Measurements from ENCODE around the gene FOXP1. TPM values are rescaled to one million over a fixed set of nuclear protein-coding genes. Genes with fewer than 3 reads are reported as not detected.
A peak's percentile ranks its signal among the peaks of the same experiment; 100 is the strongest.

Gene FOXP1
- total RNA-seq, 2 experiments from 2014 or later, result 108 to 153 TPM

DNA sequence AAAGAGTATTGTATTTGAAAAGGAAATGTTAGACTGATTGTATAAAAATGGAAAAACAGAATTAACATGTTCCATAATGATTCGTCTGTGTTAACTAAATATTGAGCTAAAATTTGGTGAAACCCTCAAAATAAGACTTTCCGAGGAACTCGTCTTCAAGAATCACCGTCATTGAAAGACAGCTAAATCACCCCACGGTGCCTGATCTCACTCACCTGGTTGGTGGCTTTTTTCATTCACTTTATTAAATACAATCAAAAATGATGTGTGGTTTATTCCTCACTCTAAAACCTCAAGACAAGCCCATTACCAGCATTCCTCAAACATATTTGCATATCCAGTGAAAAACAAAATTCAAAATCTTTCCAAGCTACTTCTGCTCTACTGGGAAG, 153.9 kb downstream of the FOXP1 start:
- H3K27ac Mint-ChIP-seq, result peak overlapping the region; percentile 76

DNA sequence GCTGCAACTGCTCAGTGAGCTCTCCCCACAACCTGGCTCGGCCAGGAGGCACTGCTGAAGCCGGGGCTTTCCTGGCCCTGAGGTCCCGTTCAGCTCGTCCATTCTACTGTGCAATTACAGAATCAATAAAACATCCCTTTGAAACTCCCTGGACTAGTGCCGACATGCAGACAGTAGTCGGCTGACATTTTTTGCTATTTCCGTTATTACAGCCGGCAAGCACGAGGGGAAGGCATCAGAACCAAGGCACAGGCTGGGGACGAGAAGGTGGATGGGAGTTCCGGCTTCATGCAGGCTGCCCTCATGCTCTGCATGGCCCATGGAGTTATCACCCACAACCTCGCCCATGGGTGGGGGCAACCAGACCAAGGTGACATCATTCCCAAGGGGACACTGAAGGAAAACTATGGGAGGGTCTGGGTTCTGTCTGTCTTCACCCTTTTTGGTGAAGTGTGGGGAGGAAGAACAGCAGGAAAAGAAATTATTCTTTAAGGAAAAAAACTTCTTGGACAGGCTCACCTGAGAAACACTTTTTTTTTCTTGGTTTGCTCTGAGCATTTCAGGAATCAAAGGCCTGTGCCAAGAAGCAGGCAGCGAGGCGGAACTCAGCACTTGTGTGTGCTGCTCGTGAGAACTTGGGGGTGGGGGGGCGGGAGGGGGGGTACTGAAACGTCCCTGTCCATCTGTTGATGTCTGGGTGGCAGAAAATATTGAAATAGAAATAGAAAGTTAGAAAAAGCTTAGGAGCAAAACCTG, 154.5 kb downstream of the FOXP1 start:
- Mint-ChIP-seq H3K27me3 (no peaks in the 10 kb centered on the region), H3K9me3 (ENCODE audit: low read depth) (no peaks in the 10 kb centered on the region), H3K27ac (peak overlapping the region; percentile 76), H3K4me3 (peak overlapping the region; percentile 38), H3K4me1 (peaks cover 96% of the 10 kb centered on the region), H3K36me3 (ENCODE audit: low read depth) (peaks cover 24% of the 10 kb centered on the region)
- DNase-seq (no peak), ATAC-seq (no peak)
- CTCF ChIA-PET, result interaction anchor here (0.6 to 1.8 kb wide), 5 partner anchors 9 to 121 kb away, joined by 3 to 5 read pairs (median 4); no protein-coding TSS in a partner anchor
- intact Hi-C loops (cut with DNase I, micrococcal nuclease), result no loop called here
- POLR2A ChIA-PET, result interaction anchor here (0.9 to 1.3 kb wide), 3 partner anchors 10 to 153 kb away, joined by 3 to 13 read pairs (median 4); no protein-coding TSS in a partner anchor

More for the DNA sequence above, 153.9 kb downstream of the FOXP1 start:
- ATAC-seq (no peak), DNase-seq (no peak)
- H3K9me3 Mint-ChIP-seq (ENCODE audit: low read depth), result no peaks in the 10 kb centered on the region
- ChIA-PET CTCF (interaction anchor here (0.6 to 1.8 kb wide), 6 partner anchors 8 to 339 kb away, joined by 3 to 5 read pairs (median 3); no protein-coding TSS in a partner anchor), POLR2A (interaction anchor here (0.9 to 1.3 kb wide), 3 partner anchors 9 to 152 kb away, joined by 3 to 13 read pairs (median 4); no protein-coding TSS in a partner anchor)
- peak overlapping the region; percentile 38 for H3K4me3 Mint-ChIP-seq
- H3K36me3 Mint-ChIP-seq (ENCODE audit: low read depth), result peaks cover 21% of the 10 kb centered on the region
- intact Hi-C loops (cut with DNase I, micrococcal nuclease), result no loop called here
- no peaks in the 10 kb centered on the region for H3K27me3 Mint-ChIP-seq
- H3K4me1 Mint-ChIP-seq, result peaks cover 94% of the 10 kb centered on the region

DNA sequence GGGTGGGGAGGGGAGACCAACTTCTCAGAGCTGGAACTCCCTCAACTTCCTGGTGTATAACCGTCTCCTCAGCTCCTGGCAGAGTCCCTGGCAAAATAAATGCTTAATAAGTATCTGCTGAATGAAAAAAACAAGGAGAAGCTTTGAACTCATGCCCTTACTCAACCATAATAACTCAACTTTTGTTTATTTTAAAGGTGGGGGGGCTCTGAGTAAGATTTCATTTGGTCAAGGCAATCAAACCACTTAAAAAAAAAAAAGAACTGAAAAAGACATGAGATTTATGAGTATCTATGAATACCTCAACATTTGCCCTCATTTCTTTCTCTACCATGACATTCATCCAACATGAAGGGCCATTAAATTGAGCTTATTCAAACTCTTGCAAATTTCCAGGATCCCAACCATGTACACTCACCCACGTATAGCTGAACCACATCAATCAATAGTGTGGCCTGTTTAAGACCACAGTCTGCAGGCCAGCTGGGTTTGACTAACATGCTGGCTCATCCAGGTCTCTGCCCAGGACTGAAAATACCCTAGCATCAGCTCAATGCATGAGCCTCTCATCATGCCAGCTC, 157.9 kb downstream of the FOXP1 start:
- CTCF ChIA-PET, result interaction anchor here (0.6 to 1.4 kb wide), 7 partner anchors 14 to 364 kb away, joined by 3 to 6 read pairs (median 3); no protein-coding TSS in a partner anchor
- Mint-ChIP-seq H3K27ac (peak overlapping the region; percentile 7), H3K36me3 (ENCODE audit: low read depth) (peaks cover 23% of the 10 kb centered on the region), H3K27me3 (no peaks in the 10 kb centered on the region), H3K9me3 (ENCODE audit: low read depth) (no peaks in the 10 kb centered on the region), H3K4me3 (no peak overlapping the region), H3K4me1 (peaks cover 95% of the 10 kb centered on the region)
- no peak for ATAC-seq
- POLR2A ChIA-PET, result interaction anchor here (0.6 to 1.0 kb wide), 2 partner anchors 35 to 51 kb away, joined by 3 to 9 read pairs; no protein-coding TSS in a partner anchor
- peak; percentile 50 for DNase-seq
- intact Hi-C loops (cut with DNase I, micrococcal nuclease), result no loop called here

DNA sequence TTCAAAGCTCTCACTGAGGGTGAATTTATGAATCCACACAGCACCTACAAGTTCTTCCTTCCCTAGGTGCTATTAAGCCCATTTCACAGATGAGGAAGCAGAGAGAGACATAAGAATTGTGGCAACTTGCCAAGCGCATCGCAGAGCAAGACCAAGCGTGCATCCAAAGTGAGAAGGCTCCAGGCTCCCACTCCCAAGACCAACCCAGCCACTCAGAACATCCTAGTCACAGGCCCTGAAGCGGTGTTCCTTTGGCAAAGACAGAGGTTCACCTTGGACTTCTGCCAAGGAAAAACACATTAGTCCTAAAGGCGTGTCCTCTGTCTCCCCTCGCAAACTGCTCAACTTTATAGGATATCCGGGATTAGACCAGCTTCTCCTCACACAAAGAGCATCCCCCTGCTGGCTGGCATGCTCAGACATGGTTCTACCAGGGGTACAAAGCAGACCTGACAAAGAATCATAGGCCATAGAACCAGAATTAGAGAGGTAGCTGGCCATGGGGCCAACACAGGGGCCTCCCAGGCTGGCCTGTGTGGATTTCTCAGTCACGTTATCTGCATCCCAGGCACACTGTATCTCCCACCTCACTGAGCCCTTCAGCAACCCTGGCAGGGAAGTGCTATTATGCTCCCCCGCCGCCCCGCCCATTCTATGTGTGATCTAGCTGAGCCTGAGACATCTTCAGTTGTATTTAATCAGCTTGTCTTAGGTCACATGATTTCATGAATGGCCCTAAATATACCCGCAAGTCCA, 160.2 kb downstream of the FOXP1 start:
- H3K27me3 Mint-ChIP-seq, result no peaks in the 10 kb centered on the region
- intact Hi-C loops (cut with DNase I, micrococcal nuclease), result loop anchor here (2.0 to 5.0 kb wide), 4 partner anchors 31 to 159 kb away; partner anchors contain the start of gene FOXP1 (in 1 of the 2)
- no peaks in the 10 kb centered on the region for H3K9me3 Mint-ChIP-seq (ENCODE audit: low read depth)
- DNase-seq (no peak), ATAC-seq (no peak)
- CTCF ChIA-PET, result interaction anchor here (1.0 to 1.6 kb wide), 4 partner anchors 22 to 162 kb away, joined by 3 read pairs; no protein-coding TSS in a partner anchor
- POLR2A ChIA-PET, result no interaction called here
- peak overlapping the region; percentile 92 for H3K27ac Mint-ChIP-seq
- peaks cover 25% of the 10 kb centered on the region for H3K36me3 Mint-ChIP-seq (ENCODE audit: low read depth)
- peaks cover 94% of the 10 kb centered on the region for H3K4me1 Mint-ChIP-seq
- no peak overlapping the region for H3K4me3 Mint-ChIP-seq

DNA sequence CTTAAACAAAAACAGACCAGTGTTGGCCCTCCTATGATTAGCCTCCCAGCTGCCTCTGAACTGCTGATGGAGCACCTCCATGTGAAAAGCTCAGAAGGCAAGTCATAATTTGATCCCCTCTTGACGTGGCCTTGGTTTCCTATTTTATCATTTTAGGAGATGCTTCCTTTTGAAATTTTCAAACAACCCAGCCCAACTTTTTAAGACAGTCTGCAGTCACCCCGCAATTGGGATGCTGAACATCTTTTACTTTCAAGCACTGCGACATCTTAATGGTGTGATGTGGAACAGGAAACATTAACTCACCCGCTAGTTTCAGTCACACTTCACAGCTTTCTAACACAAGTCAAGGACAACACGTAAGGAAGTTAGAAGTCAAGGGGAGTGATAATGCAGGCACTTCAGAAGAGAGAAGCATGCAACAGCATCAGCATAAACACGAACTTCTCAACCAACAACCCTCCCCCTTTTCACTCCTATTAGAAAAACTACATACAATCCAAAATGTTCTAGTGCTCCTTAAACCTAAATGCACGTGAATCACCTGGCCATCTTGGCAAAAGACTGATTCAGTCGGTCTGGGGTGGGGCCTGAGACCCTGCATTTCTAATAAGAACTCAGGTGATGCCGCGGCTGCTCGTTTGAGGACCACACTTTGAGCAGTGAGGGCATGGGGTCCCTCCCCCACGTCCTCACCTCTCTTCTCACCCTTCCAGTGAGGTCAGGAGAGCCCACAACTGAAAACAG, 161.5 kb downstream of the FOXP1 start:
- H3K4me1 Mint-ChIP-seq, result peaks cover 94% of the 10 kb centered on the region
- CTCF ChIA-PET, result interaction anchor here (0.7 to 1.6 kb wide), 6 partner anchors 22 to 330 kb away, joined by 3 read pairs; no protein-coding TSS in a partner anchor

DNA sequence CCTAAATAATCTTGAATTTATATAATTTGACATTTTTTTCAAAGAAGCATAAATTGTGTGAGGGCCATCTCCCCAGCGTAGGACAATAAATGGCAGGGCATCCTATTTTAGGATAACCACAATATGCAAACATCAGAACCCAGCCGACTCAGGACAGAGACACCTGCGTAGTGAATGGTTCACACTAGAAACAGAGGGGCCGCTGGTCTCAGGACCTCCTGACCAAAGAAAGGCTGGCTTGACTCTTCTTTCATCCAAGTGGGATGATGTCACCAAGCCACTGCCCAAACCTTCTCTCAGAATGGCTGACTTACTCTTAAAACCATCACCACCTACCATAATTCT, 162.1 kb downstream of the FOXP1 start:
- H3K4me3 Mint-ChIP-seq, result peak overlapping the region; percentile 37
- ATAC-seq (no peak), DNase-seq (no peak)
- peak overlapping the region; percentile 92 for H3K27ac Mint-ChIP-seq
- intact Hi-C loops (cut with DNase I, micrococcal nuclease), result loop anchor here (1.0 to 5.0 kb wide), 5 partner anchors 23 to 120 kb away; no protein-coding TSS in a partner anchor
- H3K9me3 Mint-ChIP-seq (ENCODE audit: low read depth), result no peaks in the 10 kb centered on the region
- peaks cover 97% of the 10 kb centered on the region for H3K4me1 Mint-ChIP-seq
- ChIA-PET POLR2A (interaction anchor here (1.0 to 1.2 kb wide), 3 partner anchors 25 to 163 kb away, joined by 3 to 5 read pairs (median 3); no protein-coding TSS in a partner anchor), CTCF (interaction anchor here (0.9 to 1.5 kb wide), 4 partner anchors 22 to 330 kb away, joined by 3 read pairs; no protein-coding TSS in a partner anchor)
- H3K27me3 Mint-ChIP-seq, result no peaks in the 10 kb centered on the region
- H3K36me3 Mint-ChIP-seq (ENCODE audit: low read depth), result peaks cover 23% of the 10 kb centered on the region

More for the DNA sequence above, 161.5 kb downstream of the FOXP1 start:
- DNase-seq (peak; percentile 77), ATAC-seq (peak; percentile 85)
- H3K4me3 Mint-ChIP-seq, result peak overlapping the region; percentile 37
- peaks cover 25% of the 10 kb centered on the region for H3K36me3 Mint-ChIP-seq (ENCODE audit: low read depth)
- intact Hi-C loops (cut with DNase I, micrococcal nuclease), result loop anchor here (1.0 to 5.0 kb wide), 13 partner anchors 8 to 196 kb away; partner anchors contain the start of gene FOXP1 (in 1 of the 2)
- H3K27ac Mint-ChIP-seq, result peak overlapping the region; percentile 92
- H3K9me3 Mint-ChIP-seq (ENCODE audit: low read depth), result no peaks in the 10 kb centered on the region
- POLR2A ChIA-PET, result interaction anchor here (0.8 to 1.2 kb wide), 4 partner anchors 25 to 163 kb away, joined by 3 to 5 read pairs (median 3); no protein-coding TSS in a partner anchor
- H3K27me3 Mint-ChIP-seq, result no peaks in the 10 kb centered on the region

DNA sequence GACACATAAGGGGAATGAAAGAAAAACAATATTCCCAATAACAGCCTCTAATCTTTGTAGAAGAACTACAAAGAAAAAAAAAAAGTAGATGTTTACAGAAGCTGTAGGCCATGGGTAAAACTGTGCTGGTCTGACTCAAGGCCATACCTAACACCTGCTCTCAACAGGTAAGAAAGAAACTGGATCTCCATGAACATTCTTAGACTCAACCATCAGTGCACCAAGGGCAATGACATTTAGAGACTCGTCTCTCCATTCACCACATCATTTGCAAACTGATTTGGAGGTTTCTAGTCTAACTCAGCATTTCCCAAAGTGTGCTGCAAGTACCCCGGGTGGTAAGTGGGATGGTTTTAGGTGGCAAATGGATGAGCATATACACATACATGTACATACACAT, 164.2 kb downstream of the FOXP1 start:
- ATAC-seq, result peak; percentile 23
- CTCF ChIA-PET, result interaction anchor here (1.5 kb wide), 1 partner anchor 22 kb away, joined by 10 read pairs; no protein-coding TSS in a partner anchor
- Mint-ChIP-seq H3K9me3 (ENCODE audit: low read depth) (no peaks in the 10 kb centered on the region), H3K4me3 (no peak overlapping the region), H3K4me1 (peaks cover 95% of the 10 kb centered on the region), H3K27me3 (no peaks in the 10 kb centered on the region), H3K27ac (no peak overlapping the region), H3K36me3 (ENCODE audit: low read depth) (peaks cover 10% of the 10 kb centered on the region)
- intact Hi-C loops (cut with DNase I, micrococcal nuclease), result no loop called here
- no peak for DNase-seq
- POLR2A ChIA-PET, result interaction anchor here (1.0 kb wide), 1 partner anchor 26 kb away, joined by 3 read pairs; no protein-coding TSS in a partner anchor

DNA sequence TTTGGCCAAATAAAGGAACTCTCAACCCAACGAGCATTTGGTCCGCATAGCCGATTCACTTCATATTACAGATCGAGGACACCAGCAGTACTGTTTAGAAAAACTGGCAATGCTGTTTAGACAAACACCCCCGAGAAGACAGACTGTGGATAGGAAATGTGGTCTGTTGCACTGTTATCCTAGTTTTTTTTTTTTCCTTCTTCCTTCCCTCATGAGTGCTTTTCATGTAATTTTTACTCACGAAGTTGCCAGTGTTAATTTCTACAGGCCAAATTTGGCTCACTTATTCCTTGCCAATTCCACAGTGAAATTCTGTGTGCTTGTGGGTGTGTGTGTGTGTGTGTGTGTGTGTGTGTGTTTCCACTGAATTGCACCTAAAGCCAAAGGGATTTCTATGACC, 165.7 kb downstream of the FOXP1 start:
- CTCF ChIA-PET, result interaction anchor here (0.6 to 2.1 kb wide), 11 partner anchors 15 to 797 kb away, joined by 3 to 12 read pairs (median 3); no protein-coding TSS in a partner anchor
- Mint-ChIP-seq H3K9me3 (ENCODE audit: low read depth) (no peaks in the 10 kb centered on the region), H3K36me3 (ENCODE audit: low read depth) (peaks cover 5% of the 10 kb centered on the region), H3K4me3 (no peak overlapping the region), H3K27me3 (no peaks in the 10 kb centered on the region), H3K4me1 (peaks cover 96% of the 10 kb centered on the region), H3K27ac (no peak overlapping the region)
- DNase-seq (no peak), ATAC-seq (no peak)
- POLR2A ChIA-PET, result interaction anchor here (0.9 kb wide), 1 partner anchor 20 kb away, joined by 3 read pairs; no protein-coding TSS in a partner anchor
- intact Hi-C loops (cut with DNase I, micrococcal nuclease), result no loop called here

DNA sequence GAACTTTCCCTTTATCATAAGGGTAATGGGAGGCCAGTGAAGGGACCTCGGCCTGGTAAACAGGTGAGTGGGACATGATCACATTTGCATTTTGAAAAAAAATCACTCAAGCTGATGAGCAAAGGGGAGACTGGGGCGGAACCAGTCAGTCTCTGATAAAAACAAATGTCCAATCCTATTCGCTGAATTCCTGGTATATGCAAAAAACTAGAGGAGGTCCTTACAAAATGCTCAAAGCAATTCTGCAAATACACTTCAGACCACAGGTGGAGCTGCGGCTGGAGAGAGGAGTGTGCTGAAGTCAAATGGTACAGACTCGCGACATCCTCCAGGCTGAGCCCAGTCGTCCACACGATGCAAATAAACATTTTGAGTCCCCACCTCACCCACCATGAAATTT, 166.7 kb downstream of the FOXP1 start:
- no peaks in the 10 kb centered on the region for H3K27me3 Mint-ChIP-seq
- ATAC-seq, result peak; percentile 15
- H3K9me3 Mint-ChIP-seq (ENCODE audit: low read depth), result no peaks in the 10 kb centered on the region
- DNase-seq, result peak; percentile 64
- CTCF ChIA-PET, result interaction anchor here (0.6 to 2.1 kb wide), 11 partner anchors 11 to 796 kb away, joined by 3 to 12 read pairs (median 4); no protein-coding TSS in a partner anchor
- POLR2A ChIA-PET, result interaction anchor here (0.9 kb wide), 1 partner anchor 19 kb away, joined by 3 read pairs; no protein-coding TSS in a partner anchor
- peaks cover 8% of the 10 kb centered on the region for H3K36me3 Mint-ChIP-seq (ENCODE audit: low read depth)
- peaks cover 94% of the 10 kb centered on the region for H3K4me1 Mint-ChIP-seq
- intact Hi-C loops (cut with DNase I, micrococcal nuclease), result no loop called here
- peak overlapping the region; percentile 34 for H3K27ac Mint-ChIP-seq
- H3K4me3 Mint-ChIP-seq, result peak overlapping the region; percentile 51

DNA sequence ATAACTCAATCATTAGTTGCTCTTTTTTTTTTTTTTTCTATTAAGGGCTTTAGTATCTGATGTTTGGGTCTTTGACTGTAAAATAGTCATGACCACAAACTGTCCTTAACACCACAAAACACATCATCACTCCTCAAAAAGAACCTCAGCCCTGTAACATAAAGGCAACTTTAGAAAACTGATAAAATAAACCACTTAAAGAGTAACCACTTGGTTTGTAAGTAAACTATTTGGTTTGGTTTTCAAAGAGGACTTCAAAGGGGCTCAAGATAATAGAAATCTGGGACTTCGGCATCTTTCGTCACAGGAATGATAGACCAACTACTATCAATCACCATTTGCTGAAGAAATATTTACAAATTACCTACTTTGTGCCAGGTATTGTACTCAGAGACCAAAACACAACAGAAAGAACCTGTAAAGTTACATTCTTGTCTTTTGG, 167.8 kb downstream of the FOXP1 start:
- no peak for ATAC-seq
- Mint-ChIP-seq H3K27ac (peak overlapping the region; percentile 78), H3K36me3 (ENCODE audit: low read depth) (peaks cover 8% of the 10 kb centered on the region), H3K9me3 (ENCODE audit: low read depth) (no peaks in the 10 kb centered on the region), H3K4me3 (peak overlapping the region; percentile 49), H3K4me1 (peaks cover 90% of the 10 kb centered on the region), H3K27me3 (no peaks in the 10 kb centered on the region)
- no peak for DNase-seq
- intact Hi-C loops (cut with DNase I, micrococcal nuclease), result no loop called here
- ChIA-PET CTCF (interaction anchor here (1.1 to 2.1 kb wide), 3 partner anchors 10 to 17 kb away, joined by 4 to 12 read pairs (median 5); no protein-coding TSS in a partner anchor), POLR2A (no interaction called here)

Data from activated CD4-positive, alpha-beta T cell treated with anti-CD3 and anti-CD28 coated beads for 36 hours (primary cell).